HG03280 (cell line): ENCODE data around the gene METTL21A.

Source experiments
- ATAC-seq: cut with Tn5 transposase; IDR thresholded peaks from one replicate; pipeline ENCODE4 v1.9.1; 2021; ENCODE audit warnings: mild to moderate bottlenecking, moderate library complexity; ENCODE audit not compliant: unreplicated experiment

The METTL21A gene

DNA sequence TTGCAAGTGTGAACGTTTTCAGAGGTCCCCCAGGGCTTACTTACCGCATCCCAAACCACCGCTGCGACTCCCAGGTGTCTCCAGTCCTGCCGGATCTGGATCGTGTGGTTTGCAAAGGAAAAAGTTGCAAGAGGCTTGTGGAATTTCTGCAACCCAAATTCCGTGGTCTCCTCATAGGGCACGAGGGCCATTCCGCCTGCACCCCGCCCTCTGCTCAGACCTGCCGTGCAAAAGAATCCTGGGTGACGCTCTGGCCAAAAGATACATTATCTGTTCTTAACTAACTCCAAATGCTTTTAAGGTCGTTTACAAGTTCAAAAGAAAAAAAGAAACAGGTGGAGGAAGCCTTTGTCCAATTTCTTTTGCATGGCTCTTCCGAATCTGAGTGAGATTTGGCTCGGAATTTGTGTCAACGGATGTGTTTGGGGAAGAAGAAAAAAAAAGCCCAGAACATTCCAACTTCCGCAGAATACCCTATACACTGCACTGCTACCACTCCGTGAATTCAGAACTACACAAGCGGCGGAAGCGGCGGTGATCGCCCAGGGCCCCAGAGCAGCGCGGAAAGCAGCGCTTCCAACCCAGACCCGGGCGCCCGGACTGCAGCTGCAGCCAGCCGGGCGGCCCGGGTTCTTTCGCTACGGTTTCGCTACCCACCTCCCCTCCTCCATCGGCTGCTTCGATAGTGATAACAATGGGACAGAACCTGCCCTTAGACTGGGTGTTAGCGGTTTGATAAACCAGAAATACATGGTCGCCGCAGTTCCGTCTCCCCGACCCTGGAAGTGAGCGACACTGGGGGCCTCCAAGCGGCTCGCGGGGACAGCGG is 795 bp downstream of the METTL21A start:
- ATAC-seq: peak; percentile 35

DNA sequence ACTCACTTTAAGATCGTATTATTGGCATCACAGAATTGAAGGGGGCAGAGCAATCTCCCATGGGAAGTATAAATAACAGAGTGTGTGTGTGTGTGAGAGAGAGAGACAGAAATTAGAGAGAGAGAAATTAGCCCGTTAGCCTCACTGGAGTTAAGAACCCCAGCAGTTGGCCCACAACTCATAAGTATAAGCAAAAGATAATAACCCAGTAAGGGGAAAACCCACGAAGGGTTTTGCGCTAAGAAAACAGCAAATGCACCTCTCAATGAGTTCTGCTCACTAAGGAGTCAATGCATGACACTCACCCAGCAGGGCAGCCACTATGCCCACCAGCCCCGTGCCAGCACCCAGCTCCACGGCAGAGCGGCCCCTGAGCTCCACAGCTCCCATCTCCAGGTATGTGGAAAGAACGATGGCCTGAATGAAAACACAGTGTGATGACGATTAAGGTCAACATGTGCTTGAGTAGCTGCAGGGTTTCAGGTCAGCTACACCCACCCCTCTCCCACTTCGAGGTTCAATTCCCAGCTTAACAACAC is 3.6 kb downstream of the METTL21A start:
- no peak for ATAC-seq

DNA sequence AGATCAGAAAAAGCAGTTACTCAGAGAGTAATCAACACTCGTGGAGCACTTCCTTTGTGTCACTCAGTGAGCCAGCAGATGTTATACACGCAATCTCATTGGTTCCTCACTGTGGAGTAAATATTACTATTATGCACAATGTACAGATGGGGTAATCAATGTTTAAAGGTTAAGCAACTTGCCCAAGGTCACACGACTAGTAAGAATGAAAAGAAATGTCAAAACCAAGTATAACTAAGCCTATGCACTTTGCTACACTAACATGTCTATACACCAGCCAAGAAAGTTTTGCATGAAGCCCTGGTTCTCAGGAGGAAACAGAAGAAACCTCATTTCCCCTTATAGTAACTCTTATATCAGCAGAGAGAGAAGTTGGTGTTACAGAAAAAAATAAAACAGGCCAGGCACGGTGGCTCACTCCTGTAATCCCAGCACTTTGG is 5.4 kb downstream of the METTL21A start:
- ATAC-seq: no peak

DNA sequence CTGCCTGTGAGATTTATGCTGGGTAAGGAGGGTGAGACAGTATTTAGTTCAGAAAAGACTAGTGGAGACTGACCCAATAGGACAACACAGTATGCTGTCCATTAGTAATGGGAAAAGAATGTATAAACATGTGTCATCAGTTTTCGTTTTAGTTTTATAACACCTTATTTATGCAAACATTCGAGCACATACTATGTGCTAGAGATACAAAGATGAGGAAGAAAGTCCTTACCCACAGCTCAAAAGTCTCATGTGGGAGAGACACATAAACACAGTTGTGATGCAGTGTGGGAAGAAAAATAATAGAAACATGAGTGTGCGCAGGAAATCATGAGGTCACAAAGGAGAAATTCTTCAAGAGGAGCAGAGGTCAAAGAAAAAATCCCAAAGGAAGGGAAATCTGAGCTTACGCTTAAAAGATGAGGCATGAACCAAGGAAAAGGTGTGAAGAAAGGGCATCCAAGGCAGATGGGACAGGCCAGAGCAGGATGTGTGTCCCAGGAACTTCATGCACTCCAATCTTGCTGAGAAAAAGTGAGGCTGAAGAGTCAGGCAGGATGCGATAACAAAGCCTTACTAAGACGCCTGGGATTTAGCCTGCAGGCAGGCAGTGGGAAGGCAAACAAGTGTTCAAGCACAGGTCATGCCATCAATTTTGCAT is 8.1 kb downstream of the METTL21A start:
- ATAC-seq: no peak

DNA sequence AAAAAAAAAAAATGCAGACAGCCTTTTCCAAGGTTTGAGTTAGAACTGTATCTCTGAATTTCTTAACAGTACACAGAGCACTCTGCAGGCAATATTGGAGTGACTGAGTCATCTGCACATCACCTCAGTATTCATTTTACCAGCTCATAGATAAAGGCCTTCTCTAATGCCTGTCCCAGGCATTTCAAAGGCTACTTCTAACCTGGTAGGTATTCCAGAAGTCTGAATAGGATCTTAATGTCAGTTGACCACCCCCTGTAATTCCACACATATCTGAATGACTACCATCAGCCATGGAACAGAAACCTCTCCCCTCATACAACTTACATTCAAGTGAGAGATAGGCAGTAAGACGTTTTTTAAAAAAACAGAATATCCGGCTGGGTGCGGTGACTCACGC is 9.0 kb downstream of the METTL21A start:
- no peak for ATAC-seq

DNA sequence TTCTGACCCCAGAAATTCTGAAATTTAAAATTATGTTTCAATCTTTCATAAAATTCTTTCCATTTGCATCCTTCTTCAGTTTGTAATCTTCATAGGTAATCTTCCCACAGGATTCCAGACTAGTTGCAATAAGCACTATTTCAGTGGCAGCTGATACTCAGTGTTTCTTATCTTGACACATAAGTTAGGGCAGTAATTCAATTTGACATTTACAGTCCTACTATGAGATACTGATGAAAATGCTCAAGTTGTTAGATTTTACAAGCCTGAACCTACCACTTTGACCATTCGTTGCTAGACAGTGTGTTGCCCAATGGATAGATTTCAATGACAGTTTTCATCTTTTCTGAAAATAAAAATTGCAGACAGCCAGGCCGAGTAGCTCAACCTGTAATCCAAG is 10.4 kb downstream of the METTL21A start:
- no peak for ATAC-seq

DNA sequence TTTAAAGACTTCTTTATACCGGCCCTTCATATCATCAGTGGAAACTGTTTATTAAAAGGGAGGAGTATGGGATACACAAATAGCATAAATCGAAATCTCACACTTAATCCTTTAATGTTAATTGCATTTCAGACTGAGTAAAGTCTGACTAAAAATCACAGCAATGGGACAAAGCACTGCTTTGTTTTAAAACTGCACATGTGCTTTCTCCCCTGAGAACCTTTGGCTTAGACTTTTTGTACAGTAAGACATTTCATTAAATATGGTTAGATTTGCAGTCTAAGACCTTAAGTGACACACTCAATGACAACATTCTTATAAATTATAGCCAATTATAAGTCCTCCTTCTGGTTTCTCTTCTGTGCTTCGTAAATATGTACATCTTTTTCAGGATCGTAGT is 12.5 kb downstream of the METTL21A start:
- ATAC-seq: no peak

DNA sequence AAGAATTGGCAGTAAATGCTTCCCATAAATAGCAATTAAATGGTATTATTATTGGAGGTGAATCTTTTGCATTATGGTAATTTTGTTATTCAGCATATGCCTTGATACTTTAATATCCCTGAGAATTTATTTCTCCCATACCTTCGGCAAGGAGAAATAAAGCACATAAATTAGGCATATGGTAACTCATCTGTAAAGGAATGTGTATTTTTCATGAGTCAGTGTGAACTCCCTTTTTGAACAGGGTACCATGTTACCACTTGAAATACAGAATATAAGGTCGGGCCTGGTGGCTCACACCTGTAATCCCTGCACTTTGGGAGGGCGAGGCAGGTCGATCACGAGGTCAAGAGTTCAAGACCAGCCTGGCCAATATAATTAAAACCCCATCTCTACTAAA is 18.4 kb downstream of the METTL21A start:
- ATAC-seq: no peak

DNA sequence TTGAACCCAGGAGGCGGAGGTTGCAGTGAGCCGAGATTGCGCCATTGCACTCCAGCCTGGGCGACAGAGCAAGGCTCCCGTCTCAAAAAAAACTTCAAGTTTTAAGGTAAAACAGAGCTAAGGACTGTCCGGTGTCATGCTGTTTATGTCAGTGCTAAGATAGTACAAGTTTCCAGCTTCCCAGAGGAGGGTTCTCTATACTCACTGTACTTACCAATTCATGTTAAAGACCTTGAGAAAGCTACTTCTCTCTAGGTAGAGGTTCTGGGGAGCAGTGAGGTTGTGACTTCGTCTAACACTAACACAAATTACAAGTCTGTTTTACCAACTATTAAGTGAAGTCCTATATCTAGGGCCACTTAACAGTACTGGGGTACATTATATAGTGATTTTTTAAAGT is 18.8 kb downstream of the METTL21A start:
- ATAC-seq: no peak

DNA sequence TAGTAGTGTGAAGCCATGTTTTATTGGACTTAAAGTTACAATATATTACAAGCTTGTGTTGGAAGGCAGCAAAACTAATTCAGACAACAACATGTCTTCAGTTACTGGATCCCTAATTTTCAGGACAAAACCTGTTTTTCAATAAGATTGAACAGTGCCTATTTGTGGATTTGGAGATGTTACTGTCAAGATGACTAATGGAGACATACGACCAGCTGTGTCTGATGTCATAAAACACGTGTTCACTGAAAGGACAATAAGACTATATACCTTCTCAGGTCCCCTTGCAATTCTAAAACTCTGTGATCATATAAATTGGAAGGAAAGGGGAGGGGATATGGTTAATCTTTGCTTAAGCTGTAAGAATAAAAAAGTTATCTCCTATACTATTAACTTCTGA is 21.7 kb downstream of the METTL21A start:
- ATAC-seq: no peak

DNA sequence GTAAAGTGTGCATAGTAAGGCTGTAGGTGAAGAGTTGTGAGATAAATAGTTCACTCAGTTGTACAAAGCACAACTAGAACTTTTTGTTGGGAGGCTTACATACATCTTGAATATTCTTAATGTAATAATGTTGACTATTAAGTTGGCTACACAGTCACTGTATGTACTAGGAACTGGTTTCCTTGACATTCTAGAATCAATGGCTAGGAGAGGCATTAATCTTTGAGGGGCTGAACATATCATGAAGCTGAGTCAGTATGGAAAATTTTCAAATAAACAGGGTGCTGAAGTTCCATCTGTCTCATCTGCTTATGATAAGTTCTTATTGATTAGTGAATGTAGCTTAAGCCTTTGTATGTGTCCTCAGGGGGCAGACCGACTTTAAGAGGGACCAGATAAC is 23.4 kb downstream of the METTL21A start:
- no peak for ATAC-seq

DNA sequence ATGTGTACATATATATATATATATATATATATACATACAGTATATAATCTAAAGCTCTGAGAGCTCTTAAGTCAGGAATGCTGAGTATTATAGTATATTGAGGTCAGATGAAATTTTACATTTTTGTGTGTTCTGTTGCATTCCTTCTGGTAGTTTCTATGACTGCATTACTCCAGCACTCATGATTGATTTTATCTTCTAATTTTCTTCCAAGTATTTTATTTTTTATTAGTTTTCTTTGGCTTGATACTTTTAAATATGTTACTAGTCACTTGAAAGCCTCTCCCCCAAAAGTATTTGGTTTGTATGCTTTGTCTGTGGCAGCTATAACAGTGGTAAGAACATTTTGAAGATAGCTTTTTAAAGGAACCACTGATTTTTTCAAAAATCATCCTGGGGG is 25.0 kb downstream of the METTL21A start:
- no peak for ATAC-seq

DNA sequence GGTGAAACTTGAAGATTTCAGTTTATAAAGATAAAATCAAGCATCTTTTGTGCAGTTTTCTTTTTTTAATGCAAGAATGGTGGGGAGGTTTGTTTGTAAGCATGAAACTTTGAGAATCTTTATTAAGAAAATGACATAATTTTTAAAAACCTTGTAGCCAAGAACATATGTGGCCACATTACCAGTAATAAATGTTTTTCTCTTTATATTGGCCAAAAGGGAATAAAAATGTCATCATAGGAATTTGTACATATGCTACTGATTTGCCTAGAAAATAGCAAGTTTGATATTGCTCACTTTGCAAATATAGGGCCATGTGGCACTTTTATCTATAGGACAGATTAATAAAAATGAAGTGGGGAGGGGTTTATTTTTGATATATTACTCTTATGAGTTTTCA is 25.6 kb downstream of the METTL21A start:
- no peak for ATAC-seq

DNA sequence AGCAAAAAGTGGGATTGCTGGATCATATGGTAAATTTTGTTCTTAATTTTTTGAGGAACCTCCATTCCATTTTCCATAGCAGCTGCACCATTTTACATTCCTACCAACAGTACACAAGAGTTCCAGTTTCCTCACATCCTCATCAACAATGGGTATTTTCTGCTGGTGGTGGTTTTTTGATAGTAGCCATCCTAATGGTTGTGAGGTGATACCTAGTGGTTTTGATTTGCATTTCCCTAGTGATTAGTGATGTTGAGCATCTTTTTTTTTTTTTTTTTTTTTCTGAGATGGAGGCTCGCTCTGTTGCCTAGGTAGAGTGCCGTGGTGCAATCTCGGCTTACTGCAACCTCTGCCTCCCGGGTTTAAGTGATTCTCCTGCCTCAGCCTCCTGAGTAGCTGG is 30.5 kb downstream of the METTL21A start:
- no peak for ATAC-seq

DNA sequence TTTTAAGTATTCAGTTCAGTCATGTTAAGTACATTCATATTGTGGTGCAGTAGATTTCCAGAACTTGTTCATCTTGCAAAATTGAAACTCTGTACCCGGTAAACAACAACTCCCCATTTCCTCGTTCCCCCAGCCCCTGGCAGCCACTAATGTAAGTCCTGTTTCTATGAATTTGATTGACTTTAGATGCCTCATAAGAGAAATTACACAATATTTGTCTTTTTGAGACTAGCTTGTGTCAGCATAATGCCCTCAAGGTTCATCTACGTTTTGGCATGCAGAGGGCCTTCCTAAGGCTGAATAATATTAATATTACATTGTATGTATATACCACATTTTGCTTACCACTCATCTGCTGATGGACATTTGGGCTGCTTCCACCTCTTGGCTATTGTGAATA is 30.9 kb downstream of the METTL21A start:
- ATAC-seq: no peak

DNA sequence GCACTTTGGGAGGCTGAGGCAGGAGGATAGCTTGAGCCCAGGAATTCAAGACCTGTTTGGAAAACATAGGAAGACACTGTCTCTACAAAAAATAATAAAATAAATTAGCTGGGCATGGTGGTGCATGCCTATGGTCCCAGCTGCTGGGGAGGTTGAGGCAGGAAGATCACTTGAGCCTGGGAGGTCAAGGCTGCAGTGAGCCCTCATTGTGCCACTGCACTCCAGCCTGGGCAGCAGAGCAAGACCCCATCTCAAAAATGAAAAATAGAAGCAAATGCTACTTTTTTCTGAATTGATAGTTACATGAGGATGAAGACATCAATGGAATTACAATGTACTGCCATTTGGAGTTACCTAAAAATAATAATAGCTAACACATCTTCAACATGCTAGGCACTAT is 31.9 kb downstream of the METTL21A start:
- ATAC-seq: no peak

DNA sequence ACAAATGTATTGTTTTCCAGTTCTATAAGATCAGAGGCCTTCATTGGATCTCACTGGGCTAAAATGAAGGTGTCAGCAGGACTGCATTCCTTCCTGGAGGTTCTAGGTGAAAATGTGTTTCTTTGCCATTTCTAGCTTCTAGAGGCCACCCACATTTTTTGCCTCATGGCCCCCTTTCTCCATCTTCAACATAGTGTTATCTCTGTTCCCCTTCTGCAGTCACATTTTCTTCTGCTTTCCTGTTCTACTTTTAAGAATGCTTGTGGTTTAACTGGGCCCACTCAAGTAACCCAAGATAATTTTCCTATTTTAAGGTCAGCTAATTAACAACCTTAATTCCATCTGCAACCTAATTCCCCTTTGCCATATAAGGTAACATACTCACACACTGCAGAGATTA is 36.1 kb downstream of the METTL21A start:
- ATAC-seq: no peak

DNA sequence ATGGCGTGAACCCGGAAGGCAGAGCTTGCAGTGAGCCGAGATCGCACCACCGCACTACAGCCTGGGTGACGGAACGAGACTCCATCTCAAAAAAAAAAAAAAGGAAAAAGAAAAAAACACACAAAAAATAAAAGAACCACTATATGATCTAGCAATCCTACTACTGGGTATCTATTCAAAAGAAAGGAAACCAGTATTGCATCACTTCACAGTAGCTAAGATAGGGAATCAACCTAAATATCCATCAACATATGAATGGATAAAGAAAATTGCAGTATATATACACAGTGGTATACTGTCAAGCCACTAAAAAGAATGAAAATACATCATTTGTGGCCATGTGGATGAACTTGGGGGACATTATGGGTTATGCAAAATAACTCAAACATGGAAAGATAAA is 37.9 kb downstream of the METTL21A start:
- no peak for ATAC-seq

DNA sequence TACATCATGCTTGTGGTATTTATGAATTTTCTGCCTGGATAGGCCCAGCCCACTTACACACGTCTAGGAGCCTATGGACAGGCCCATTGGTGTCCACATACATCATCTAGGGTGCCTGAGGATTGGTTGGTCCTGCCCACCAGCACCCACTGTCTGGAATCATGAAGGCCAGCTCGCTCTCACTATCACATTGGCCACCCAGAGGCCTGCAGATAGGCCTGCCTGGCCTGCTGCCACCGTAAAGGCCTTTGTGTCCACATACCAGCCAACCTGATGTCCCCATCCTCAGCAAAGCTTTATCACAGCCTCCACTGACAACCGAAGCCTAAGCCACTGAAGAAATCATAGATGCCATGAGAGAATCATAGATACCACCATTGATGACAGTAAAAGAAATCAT is 40.2 kb downstream of the METTL21A start:
- no peak for ATAC-seq

DNA sequence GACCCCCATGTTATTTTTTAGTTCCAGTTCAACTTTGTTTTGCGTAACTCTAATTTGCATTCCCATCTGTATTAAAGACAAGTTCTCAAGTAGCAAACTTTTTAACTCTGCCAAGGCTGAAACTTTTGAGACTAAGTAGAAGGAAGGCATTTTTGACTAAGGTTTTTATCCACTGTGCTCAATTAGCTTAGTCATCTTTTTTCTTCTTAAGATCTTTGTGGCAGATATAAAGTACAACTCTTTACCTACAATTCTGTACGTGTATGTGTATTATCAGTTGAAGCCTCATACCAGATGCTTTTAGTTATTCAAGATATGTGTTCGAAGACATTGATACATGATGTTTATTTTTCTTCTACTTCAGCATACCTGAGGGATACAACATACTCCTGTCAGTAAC is 53.8 kb downstream of the METTL21A start:
- no peak for ATAC-seq

DNA sequence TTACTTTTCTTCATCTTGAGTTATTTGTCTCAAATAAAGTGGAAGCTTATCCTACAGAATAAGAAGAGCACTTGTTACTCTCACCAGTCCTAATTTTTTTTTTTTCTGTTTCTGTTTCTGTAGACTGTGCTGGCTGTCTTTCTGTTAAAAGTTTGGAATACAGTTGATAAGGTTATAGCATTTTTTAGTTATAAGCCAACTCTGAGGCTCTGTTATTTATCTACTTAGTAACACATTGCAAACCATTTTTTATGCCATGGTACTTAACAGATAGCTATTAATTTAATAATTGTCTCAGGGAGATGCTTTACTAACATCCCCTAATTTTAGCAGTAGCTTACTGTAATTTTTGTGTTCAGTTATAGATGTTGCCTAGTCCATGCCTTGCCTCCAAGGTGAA is 57.5 kb downstream of the METTL21A start:
- no peak for ATAC-seq

DNA sequence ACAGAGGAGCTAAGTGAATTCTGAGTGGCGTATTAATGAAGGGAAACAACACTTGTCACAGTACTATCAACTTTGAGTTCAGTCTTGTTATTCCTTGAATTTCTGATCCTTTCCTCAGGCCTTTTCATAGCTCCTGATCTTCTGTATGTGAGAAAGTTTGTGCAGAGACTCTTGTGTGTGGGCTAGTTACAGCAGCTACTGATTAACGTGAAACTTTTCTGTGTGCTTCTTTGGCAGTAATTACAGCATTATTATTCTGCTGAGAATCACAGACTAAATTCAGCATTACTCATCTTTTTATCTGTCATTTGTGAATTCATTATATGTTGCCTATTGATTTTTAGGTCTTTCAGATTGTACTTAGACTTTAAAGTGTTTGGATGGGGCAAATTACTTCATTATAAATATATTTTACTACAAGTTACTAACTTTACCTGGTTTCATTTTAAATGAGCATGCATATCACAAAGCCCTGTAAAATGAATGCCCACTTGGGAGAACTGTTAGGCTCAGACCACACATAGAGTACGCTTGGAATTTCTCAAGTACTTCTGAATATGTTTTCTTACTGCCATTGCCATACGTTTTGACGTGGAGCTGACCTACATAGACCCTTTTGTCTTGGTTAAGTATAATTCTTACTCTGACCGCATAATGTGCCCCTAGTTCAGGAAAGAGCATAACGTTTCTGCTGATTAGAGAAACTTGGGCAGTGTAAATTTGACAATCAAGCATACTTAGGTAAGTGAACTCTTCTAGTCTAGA is 59.3 kb downstream of the METTL21A start:
- ATAC-seq: no peak
